K562 treated with DMSO at 1 percent for 48 hours (cell line): ENCODE results near the gene PTGIR. TPM values are rescaled to one million over a fixed set of nuclear protein-coding genes. Genes with fewer than 3 reads are reported as not detected.

Experiments used
- total RNA-seq: library from RNA; unstranded; fragments of 300-600 nt; gene quantifications from 2 replicates; pipeline ENCODE4 v1.2.3, GENCODE V29; 2022; ENCODE audit warnings: low replicate concordance; ENCODE audit errors: extremely low read depth

Gene PTGIR, protein sequence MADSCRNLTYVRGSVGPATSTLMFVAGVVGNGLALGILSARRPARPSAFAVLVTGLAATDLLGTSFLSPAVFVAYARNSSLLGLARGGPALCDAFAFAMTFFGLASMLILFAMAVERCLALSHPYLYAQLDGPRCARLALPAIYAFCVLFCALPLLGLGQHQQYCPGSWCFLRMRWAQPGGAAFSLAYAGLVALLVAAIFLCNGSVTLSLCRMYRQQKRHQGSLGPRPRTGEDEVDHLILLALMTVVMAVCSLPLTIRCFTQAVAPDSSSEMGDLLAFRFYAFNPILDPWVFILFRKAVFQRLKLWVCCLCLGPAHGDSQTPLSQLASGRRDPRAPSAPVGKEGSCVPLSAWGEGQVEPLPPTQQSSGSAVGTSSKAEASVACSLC
- not detected in 2 replicates for total RNA-seq

DNA sequence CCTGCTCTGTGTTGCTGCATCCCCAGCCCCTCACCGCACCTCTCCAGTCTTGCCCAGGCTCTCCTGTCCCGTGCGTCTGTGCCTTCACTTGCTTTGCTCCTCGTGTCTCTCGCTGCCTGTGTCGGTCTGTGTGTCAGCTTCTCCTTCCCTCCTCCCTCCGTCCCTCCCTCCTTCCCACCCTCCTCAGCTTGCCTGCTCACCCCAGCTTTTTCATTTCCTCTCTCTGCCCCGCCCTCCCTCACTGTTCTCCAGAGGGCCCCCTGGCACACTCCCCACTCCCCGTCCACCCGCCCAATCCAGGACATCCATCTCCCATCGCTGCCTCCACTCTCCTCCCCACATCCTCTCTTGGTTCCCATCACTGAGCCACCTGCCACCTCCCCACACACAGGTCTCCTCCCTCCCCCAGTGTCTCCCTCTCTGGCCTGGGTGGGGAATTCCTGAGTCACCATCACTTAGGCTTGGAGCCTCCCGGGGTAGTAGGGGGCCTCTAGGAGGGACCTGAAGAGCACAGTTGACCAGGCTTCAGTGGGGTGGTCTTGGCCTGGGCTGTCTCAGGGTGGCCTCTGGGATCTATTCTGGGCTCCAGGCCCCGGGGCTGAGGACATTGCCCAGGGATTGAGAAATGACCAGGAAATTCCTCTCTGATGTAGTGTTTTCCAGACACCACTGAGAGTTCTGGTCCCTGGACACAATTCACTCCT lies at the start of gene PTGIR:
Gene PTGIR (minus strand): TSS at position 132 of the 704 bp plus-strand sequence. CDS start 864 bp downstream, outside the sequence.

DNA sequence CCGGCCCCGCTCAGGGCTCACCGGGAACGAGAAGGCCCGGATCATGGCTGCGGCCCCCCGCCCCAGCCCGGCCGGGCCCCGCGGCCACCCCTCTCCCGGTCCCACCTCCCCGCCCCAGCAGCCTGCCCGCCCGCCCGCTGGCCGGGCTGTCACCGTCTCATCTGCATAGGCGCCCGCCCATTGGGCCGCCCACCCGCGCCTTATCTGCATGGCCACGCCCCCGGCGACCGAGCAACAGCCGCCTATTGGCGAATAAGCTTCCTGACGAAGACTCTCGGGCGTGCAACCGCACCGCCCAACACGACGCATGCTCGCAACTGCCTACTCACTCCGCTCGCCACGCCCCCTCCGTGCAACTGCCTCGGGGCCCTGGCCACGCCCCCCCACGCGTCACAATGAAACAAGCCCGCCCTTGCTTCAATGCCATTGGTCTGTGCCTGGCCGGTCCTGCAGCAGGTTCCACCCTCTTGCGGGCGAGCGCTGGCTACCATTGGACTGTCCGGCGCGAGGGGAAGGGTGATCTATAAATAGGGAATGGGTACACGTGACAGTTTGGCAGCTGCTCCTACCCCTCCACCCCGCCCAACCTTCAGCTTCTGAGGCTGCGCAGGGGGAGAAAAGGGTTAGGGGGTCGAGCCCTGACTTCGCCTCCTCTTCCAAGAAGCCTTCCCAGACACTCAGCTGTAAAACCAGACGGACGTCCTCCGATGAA lies 36.3 kb upstream of the PTGIR start, which contains the start of gene DACT3:
Gene DACT3 (minus strand): TSS at position 163 of the 712 bp plus-strand sequence. CDS start 118 bp downstream, at position 45.

DNA sequence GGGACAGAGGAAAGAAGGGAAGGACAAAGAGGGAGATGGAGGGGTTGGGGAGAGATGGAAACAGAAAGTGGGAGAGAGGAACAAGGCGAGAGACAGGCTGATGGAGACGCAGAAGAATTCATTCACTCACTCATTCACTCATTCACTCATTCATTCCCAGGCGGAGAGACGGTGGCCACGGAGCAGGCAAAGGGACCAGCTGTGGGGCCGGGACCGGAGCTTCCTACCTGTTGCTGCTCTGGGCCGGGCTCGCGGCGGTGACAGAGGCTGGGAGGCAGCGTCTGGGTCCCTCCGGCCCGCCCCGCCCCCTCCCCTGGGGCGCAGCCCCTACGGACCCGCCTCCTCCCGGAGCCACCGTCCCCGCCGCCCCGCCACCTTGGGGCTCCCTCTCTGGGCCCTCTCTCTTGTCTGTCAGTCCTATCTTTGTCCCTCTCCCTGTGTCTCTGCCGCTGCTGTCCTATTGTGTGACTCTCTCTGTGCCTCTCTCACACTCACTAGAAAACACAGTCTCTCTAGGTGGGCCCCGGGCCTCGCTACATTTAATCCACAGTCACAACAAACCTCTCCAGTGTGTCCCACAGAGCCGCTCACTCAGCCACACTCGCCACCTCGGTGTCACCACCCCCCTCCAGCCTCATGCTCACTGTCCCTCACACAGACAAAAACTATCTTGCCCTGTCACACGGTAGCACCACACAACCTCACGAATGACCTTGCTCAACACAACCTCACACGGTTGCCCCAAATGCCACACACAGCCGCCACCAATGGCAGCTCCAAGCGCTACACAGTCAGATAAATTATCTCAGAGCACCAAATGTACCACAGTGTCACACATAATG lies 11.3 kb upstream of the PTGIR start, which contains the start of gene GNG8:
Gene GNG8 (minus strand): TSS at position 283 of the 842 bp plus-strand sequence. CDS start 1,520 bp downstream, outside the sequence.

DNA sequence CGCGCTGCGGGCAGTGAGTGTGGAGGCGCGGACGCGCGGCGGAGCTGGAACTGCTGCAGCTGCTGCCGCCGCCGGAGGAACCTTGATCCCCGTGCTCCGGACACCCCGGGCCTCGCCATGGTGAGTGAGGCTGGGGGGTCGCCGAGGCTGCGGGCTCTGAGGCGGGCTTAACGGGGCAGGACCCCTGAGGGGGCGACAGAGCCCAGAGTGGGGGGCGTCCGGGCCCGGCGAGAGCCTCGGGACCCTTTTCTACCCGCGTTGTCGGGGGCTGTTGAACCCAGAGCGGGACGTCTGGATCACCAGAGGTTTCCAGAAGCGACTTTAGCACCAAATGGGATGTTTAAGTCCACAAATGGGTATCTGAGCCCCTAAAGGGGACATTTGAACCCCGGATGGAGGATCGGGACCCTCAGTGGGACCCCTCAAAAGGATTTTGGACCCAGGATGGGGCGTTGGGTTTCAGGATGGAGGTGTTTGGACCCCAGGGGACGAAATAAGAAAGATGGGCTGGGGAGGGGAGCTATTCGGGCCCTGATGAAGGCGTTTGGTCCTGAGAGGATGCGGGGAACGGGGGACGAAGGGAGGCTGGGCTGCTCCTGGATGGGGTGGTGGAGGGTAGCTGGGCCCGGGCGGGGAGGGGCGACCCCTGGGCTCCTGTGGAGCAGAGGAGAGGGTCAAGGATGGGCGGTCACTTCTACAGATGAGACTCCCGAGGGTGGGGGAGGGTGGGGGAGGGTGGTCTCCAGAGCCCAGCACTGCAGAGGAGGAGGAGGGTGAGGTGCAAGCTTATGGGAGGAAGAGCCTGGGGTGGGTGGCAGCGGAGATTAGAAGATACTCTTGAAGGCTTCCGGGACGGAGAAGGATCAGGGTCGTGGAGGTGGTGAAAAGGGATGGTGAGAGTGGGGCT lies 23.3 kb downstream of the PTGIR start, which contains the start of gene CALM3:
Gene CALM3 (plus strand): TSS at position 13 of the 907 bp plus-strand sequence. CDS start 105 bp downstream, at position 118.

Other genes with a start within 250 kb of the PTGIR start
- not detected in 2 replicates for gene CCDC8, start 211.5 kb downstream of the PTGIR start, total RNA-seq
- gene PNMA8C, start 196.2 kb downstream of the PTGIR start, total RNA-seq: not detected in 2 replicates
- not detected in 2 replicates for gene PNMA8A, start 153.5 kb downstream of the PTGIR start, total RNA-seq
- gene PNMA8B, start 129.2 kb downstream of the PTGIR start, total RNA-seq: not detected in 2 replicates
- gene CALM3, start 23.8 kb downstream of the PTGIR start, total RNA-seq: 341 TPM in 1 of 2 replicates, not detected in the other
- gene GNG8, start 11.1 kb upstream of the PTGIR start, total RNA-seq: not detected in 2 replicates
- gene DACT3, start 36.1 kb upstream of the PTGIR start, total RNA-seq: not detected in 2 replicates
- gene PRKD2, start 92.0 kb upstream of the PTGIR start, total RNA-seq: not detected in 2 replicates
- not detected in 2 replicates for gene FKRP, start 121.0 kb upstream of the PTGIR start, total RNA-seq
- not detected in 2 replicates for gene STRN4, start 121.4 kb upstream of the PTGIR start, total RNA-seq
- gene SLC1A5, start 163.5 kb upstream of the PTGIR start, total RNA-seq: 457 TPM in 1 of 2 replicates, not detected in the other
- not detected in 2 replicates for gene AP2S1, start 225.8 kb upstream of the PTGIR start, total RNA-seq
- not detected in 2 replicates for gene ARHGAP35, start 235.9 kb upstream of the PTGIR start, total RNA-seq